ENCODE data around the gene FGFR4.

- TF ChIP-seq CTCF (optimal IDR thresholded peaks at IDR 0.05 in 1 of 3, IDR thresholded peaks at IDR 0.05 in 1 of 3, conservative IDR thresholded peaks at IDR 0.05 in 1 of 3; ENCODE audit: extremely low read depth in 1 of 3, insufficient read depth in 2 of 3, low read length in 3 of 3) (no peak), EZH2 (IDR thresholded peaks at IDR 0.05; ENCODE audit: low read length) (no peak)
Observed at GRCh38 chr5:177124486-177124991, 37.8 kb downstream of the FGFR4 start.
